ENCODE results near the gene SPIN1.

GRCh38 chr9:88399966-88400365 lies 11.7 kb downstream of the SPIN1 start:
- TF ChIP-seq POLR2A (IDR thresholded peaks at IDR 0.05) (no peak), CTCF (IDR thresholded peaks at IDR 0.05) (no peak)
